HG02798 (cell line): ENCODE data around the gene MOXD1.

Experiments used
- ATAC-seq: cut with Tn5 transposase; IDR thresholded peaks from one replicate; pipeline ENCODE4 v1.9.1; 2021; ENCODE audit warnings: mild to moderate bottlenecking; ENCODE audit not compliant: unreplicated experiment, poor library complexity

The MOXD1 gene

GRCh38 chr6:132251711-132252110, 149.6 kb downstream of the MOXD1 start:
- no peak for ATAC-seq

- ATAC-seq = no peak
Measured at GRCh38 chr6:132247381-132248159, 153.7 kb downstream of the MOXD1 start.

GRCh38 chr6:132246632-132247270, 154.5 kb downstream of the MOXD1 start:
- ATAC-seq = no peak

- no peak for ATAC-seq
Measured at GRCh38 chr6:132246120-132246617, 155.1 kb downstream of the MOXD1 start.
